Keratinocyte (primary cell): Measurements from ENCODE around the gene GALNT7. TPM values are rescaled to one million over a fixed set of nuclear protein-coding genes. Genes with fewer than 3 reads are reported as not detected.

Experiments
- DNase-seq: peaks from one replicate; pipeline ENCODE4 v3.0.0-alpha.2; 2011; ENCODE audit warnings: low read depth, missing footprints, low spot score
- FAIRE-seq: peaks from 2 replicates; lab custom pipeline; 2011; peaks lifted over from hg19 to GRCh38; lab: Jason Lieb, UNC
- H2AFZ ChIP-seq: 2 replicates; pipeline ENCODE4 v1.6.0; 2012; ENCODE audit warnings: low read length, control low read depth, inconsistent platforms; ENCODE audit not compliant: control insufficient read depth
- H3K27ac ChIP-seq: 2 replicates; pipeline ENCODE4 v1.5.1; 2011; ENCODE audit warnings: low read length; ENCODE audit not compliant: control insufficient read depth, insufficient read depth
- H3K27me3 ChIP-seq: 3 replicates; pipeline ENCODE4 v1.6.0; 2011; ENCODE audit warnings: low read length; ENCODE audit not compliant: control insufficient read depth, insufficient read depth; ENCODE audit errors: extremely low read depth
- H3K36me3 ChIP-seq, 2 experiments: 2 replicates in 1 of 2; 3 replicates in 1 of 2; pipeline ENCODE4 v1.5.1; 2011; ENCODE audit warnings: low read length in 2 of 2, mild to moderate bottlenecking in 1 of 2; ENCODE audit not compliant: control insufficient read depth in 2 of 2, insufficient read depth in 2 of 2; ENCODE audit errors: extremely low read depth in 1 of 2
- H3K4me1 ChIP-seq: 3 replicates; pipeline ENCODE4 v1.5.1; 2011; ENCODE audit warnings: low read length; ENCODE audit not compliant: control insufficient read depth, insufficient read depth; ENCODE audit errors: extremely low read depth
- H3K4me2 ChIP-seq: 3 replicates; pipeline ENCODE4 v1.6.0; 2011; ENCODE audit warnings: low read depth, low read length; ENCODE audit not compliant: control insufficient read depth, insufficient read depth; ENCODE audit errors: extremely low read depth
- H3K4me3 ChIP-seq, 3 experiments: fragments of 200-600 bp in 1 of 3; sonication (generic) in 1 of 3; 2 replicates in 2 of 3; 3 replicates in 1 of 3; pipeline ENCODE4 v1.5.1; 2011 to 2016; ENCODE audit warnings: low read length in 3 of 3, mild to moderate bottlenecking in 3 of 3, control low read depth in 2 of 3, inconsistent platforms in 1 of 3, low read depth in 1 of 3, mixed read lengths in 1 of 3, mixed run types in 1 of 3, moderate library complexity in 1 of 3; ENCODE audit not compliant: control insufficient read depth in 2 of 3, insufficient read depth in 2 of 3; ENCODE audit errors: extremely low read depth in 1 of 3
- H3K79me2 ChIP-seq: 2 replicates; pipeline ENCODE4 v1.6.0; 2012; ENCODE audit warnings: low read length; ENCODE audit not compliant: control insufficient read depth, insufficient read depth
- H3K9ac ChIP-seq: 3 replicates; pipeline ENCODE4 v1.6.0; 2011; ENCODE audit warnings: low read length; ENCODE audit not compliant: control insufficient read depth, insufficient read depth; ENCODE audit errors: extremely low read depth
- H3K9me1 ChIP-seq: 3 replicates; pipeline ENCODE4 v1.6.0; 2011; ENCODE audit warnings: low read length; ENCODE audit not compliant: control insufficient read depth, insufficient read depth; ENCODE audit errors: extremely low read depth
- H3K9me3 ChIP-seq: 2 replicates; pipeline ENCODE4 v1.5.1; 2012; ENCODE audit warnings: low read depth, low read length; ENCODE audit not compliant: control insufficient read depth
- H4K20me1 ChIP-seq: 3 replicates; pipeline ENCODE4 v1.6.0; 2011; ENCODE audit warnings: low read length; ENCODE audit not compliant: control insufficient read depth, insufficient read depth; ENCODE audit errors: extremely low read depth
- EZH2 ChIP-seq: IDR thresholded peaks from one replicate; pipeline ENCODE4 v1.6.1; 2012; ENCODE audit warnings: inconsistent platforms, mild to moderate bottlenecking, low read length, moderate library complexity
- dilution Hi-C: fragments of 300-500 bp; cut with MboI; formaldehyde crosslinking; loops from one replicate; pipeline ENCODE4 v1.7.0; 2020; ENCODE audit warnings: low sequenced_read_pairs; ENCODE audit not compliant: extremely low pct_ligation_motif_present
- polyA plus RNA-seq, 5 experiments: library from polyadenylated mRNA; depleted of rRNA in 3 of 5; stranded (reverse) in 3 of 5; stranded (forward) in 1 of 5; unstranded in 1 of 5; fragments of >200 nt; gene quantifications; 1 replicate in 1 of 5; 2 replicates in 3 of 5; 3 replicates in 1 of 5; pipeline versions ENCODE4 v1.2.1 to v1.2.3, GENCODE V29; 2011 to 2012; ENCODE audit warnings: missing spikeins in 2 of 5, low read depth in 1 of 5, low replicate concordance in 1 of 5
- TF ChIP-seq, protein P1 (sequence below), 3 experiments: IDR thresholded peaks in 1 of 3; conservative IDR thresholded peaks in 1 of 3; optimal IDR thresholded peaks in 1 of 3; 2 replicates in 2 of 3; 3 replicates in 1 of 3; pipeline versions ENCODE3 to v1.5.1; 2011; ENCODE audit warnings: low read length in 3 of 3, mild to moderate bottlenecking in 3 of 3, moderate library complexity in 2 of 3, control low read depth in 1 of 3, inconsistent platforms in 1 of 3; ENCODE audit not compliant: insufficient read depth in 2 of 3; ENCODE audit errors: extremely low read depth in 1 of 3

The GALNT7 gene
- polyA plus RNA-seq, 1 donor (not counting 4 experiments of a cell fraction or from before 2014, with no cell fraction given), result 28.8 TPM

- FAIRE-seq (no peak), DNase-seq (no peak)
- H3K36me3 ChIP-seq, result no peaks in the 10 kb centered on the region
- H3K9ac ChIP-seq, result no peak overlapping the region
- H3K4me2 ChIP-seq, result no peak overlapping the region
- no peak overlapping the region for H3K27ac ChIP-seq
- H3K79me2 ChIP-seq, result peaks cover 3% of the 10 kb centered on the region
- no peaks in the 10 kb centered on the region for H3K9me3 ChIP-seq
- no peak overlapping the region for H2AFZ ChIP-seq
- H3K9me1 ChIP-seq, result no peaks in the 10 kb centered on the region
- no peaks in the 10 kb centered on the region for H3K4me1 ChIP-seq
- no peaks in the 10 kb centered on the region for H3K27me3 ChIP-seq
- no peak for TF ChIP-seq EZH2
- TF ChIP-seq, protein P1, sequence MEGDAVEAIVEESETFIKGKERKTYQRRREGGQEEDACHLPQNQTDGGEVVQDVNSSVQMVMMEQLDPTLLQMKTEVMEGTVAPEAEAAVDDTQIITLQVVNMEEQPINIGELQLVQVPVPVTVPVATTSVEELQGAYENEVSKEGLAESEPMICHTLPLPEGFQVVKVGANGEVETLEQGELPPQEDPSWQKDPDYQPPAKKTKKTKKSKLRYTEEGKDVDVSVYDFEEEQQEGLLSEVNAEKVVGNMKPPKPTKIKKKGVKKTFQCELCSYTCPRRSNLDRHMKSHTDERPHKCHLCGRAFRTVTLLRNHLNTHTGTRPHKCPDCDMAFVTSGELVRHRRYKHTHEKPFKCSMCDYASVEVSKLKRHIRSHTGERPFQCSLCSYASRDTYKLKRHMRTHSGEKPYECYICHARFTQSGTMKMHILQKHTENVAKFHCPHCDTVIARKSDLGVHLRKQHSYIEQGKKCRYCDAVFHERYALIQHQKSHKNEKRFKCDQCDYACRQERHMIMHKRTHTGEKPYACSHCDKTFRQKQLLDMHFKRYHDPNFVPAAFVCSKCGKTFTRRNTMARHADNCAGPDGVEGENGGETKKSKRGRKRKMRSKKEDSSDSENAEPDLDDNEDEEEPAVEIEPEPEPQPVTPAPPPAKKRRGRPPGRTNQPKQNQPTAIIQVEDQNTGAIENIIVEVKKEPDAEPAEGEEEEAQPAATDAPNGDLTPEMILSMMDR (optimal IDR thresholded peaks at IDR 0.05 in 1 of 3, IDR thresholded peaks at IDR 0.05 in 1 of 3, conservative IDR thresholded peaks at IDR 0.05 in 1 of 3; ENCODE audit: extremely low read depth in 1 of 3, insufficient read depth in 2 of 3, low read length in 3 of 3), result no peak
- no peak overlapping the region for H3K4me3 ChIP-seq
- no peaks in the 10 kb centered on the region for H4K20me1 ChIP-seq
- dilution Hi-C loops, result no loop called here
Measured at GRCh38 chr4:173199553-173199952, 30.9 kb downstream of the GALNT7 start.

DNA sequence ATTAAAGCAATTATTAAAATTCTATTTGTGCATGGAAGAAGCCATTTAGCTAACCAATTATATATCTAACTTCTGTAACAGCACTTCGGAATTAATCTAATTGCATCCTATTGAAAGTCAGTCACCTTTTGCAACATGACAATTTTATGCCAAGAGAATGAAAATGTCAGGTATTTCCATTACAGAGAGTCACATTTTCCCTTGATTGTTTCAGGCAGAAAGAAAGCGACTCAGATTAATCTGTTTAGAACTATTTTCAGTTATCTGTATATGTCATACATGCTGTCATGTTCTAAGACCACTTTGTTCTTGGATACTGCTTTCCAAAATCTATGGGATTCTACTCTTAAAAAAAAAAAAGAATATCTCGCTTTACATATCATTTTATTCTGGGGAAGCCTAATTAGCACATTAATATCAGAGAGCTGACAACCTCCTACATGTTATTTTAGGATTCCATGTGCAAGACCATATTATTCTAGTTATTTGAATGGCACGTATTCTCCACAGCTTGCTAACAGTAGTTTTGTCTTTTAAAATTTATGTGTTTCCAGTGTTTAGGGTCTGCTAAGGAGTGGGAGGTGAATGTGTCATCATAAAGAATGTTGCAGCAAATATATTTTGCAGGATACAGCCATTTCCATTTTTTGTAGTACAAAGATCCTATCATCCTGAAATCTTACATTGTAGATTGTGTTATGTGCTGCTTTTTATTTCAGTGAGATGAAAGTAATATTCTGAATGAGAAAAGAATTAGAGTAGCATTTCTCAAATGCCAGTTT, 31.7 kb downstream of the GALNT7 start:
- Histone ChIP-seq H3K4me3 (no peak overlapping the region), H3K4me2 (no peak overlapping the region), H2AFZ (no peak overlapping the region), H3K9me1 (no peaks in the 10 kb centered on the region), H4K20me1 (no peaks in the 10 kb centered on the region), H3K27me3 (no peaks in the 10 kb centered on the region), H3K79me2 (peaks cover 3% of the 10 kb centered on the region), H3K9me3 (no peaks in the 10 kb centered on the region), H3K4me1 (no peaks in the 10 kb centered on the region), H3K36me3 (no peaks in the 10 kb centered on the region), H3K9ac (no peak overlapping the region), H3K27ac (no peak overlapping the region)
- dilution Hi-C loops, result no loop called here
- FAIRE-seq (no peak), DNase-seq (no peak)
- TF ChIP-seq, protein P1 (optimal IDR thresholded peaks at IDR 0.05 in 1 of 3, IDR thresholded peaks at IDR 0.05 in 1 of 3, conservative IDR thresholded peaks at IDR 0.05 in 1 of 3; ENCODE audit: extremely low read depth in 1 of 3, insufficient read depth in 2 of 3, low read length in 3 of 3), result no peak
- TF ChIP-seq EZH2, result no peak
